ENCODE data around the gene NLRC5.

Gene NLRC5

DNA sequence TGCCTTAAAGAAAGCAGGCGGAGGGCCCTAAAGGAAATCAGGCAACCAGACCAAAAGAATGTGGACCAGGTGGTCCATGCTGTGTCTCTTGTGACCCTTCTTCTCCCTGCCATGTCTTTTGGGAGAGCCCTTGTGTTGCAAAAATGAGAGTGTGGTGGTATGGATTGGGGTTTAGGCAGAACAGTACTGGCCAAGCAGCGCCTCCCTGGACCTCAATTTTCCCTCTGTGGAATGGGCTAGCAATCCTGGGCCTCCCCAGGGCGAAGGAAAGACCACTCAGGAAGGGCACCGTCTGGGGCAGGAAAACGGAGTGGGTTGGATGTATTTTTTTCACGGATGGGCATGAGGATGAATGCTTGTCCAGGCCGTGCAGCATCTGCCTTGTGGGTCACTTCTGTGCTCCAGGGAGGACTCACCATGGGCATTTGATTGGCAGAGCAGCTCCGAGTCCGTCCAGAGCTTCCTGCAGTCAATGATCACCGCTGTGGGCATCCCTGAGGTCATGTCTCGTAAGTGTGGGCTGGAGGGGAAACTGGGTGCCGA is 7.6 kb upstream of the NLRC5 start:
- TF ChIP-seq, protein P1, sequence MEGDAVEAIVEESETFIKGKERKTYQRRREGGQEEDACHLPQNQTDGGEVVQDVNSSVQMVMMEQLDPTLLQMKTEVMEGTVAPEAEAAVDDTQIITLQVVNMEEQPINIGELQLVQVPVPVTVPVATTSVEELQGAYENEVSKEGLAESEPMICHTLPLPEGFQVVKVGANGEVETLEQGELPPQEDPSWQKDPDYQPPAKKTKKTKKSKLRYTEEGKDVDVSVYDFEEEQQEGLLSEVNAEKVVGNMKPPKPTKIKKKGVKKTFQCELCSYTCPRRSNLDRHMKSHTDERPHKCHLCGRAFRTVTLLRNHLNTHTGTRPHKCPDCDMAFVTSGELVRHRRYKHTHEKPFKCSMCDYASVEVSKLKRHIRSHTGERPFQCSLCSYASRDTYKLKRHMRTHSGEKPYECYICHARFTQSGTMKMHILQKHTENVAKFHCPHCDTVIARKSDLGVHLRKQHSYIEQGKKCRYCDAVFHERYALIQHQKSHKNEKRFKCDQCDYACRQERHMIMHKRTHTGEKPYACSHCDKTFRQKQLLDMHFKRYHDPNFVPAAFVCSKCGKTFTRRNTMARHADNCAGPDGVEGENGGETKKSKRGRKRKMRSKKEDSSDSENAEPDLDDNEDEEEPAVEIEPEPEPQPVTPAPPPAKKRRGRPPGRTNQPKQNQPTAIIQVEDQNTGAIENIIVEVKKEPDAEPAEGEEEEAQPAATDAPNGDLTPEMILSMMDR (IDR thresholded peaks at IDR 0.05), result no peak

DNA sequence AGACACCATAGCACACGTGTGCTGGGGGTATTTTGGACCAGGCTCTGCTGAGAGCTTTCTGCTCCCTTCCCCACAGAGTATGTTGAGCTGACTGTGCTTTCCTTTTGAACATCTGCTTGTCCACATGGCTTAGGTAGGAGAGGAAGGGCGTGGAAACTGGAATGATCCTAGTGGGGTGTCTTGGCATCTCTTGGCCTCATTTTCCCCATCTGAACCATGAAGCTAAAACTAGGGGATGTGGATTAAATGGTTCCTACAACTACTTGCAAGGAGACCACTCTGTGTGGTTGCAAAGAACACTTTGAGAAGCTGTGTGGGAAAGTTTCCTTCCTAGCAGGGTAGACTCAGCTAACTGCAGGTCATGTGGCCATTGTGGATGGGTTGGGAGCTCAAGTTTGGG is 6.7 kb upstream of the NLRC5 start:
- TF ChIP-seq, protein P1 (IDR thresholded peaks at IDR 0.05), result no peak

DNA sequence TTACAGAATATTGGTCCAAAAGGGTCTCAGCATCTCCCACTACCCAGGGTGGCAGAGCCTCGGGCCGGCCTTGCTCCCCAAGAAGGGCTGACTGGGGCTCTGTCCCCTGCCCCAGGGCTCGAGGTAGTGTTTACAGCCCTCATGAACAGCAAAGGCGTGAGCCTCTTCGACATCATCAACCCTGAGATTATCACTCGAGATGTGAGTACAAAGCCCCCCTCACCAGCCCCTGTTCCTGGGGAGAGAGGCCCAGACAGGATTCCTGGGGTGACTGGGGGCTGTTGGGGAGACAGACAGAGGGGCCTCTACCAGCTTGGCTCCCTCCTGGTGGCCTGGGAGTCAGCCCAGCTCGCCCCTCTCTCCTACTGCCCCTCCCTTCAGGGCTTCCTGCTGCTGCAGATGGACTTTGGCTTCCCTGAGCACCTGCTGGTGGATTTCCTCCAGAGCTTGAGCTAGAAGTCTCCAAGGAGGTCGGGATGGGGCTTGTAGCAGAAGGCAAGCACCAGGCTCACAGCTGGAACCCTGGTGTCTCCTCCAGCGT is 6.1 kb upstream of the NLRC5 start:
- TF ChIP-seq, protein P1 (IDR thresholded peaks at IDR 0.05), result no peak

DNA sequence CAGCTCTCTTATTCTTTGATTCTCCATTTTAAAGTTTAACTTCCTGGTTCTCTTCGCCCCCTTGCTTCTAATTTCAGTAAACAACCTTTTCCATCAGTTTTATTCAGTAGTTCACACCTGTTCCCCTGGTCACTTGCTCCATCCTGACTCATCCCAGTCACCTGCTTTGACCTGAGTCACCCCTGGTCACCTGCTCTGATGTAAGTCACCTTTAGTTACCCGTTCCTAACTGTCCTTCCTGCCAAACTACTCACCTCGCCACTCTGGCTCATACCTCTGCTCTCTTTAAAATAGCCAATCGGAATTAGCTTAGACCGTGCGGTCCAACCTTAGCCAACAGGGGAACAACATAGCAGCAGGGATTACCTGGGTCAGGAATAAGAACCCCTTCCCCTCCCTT is 4.7 kb upstream of the NLRC5 start:
- TF ChIP-seq, protein P1 (IDR thresholded peaks at IDR 0.05), result no peak

DNA sequence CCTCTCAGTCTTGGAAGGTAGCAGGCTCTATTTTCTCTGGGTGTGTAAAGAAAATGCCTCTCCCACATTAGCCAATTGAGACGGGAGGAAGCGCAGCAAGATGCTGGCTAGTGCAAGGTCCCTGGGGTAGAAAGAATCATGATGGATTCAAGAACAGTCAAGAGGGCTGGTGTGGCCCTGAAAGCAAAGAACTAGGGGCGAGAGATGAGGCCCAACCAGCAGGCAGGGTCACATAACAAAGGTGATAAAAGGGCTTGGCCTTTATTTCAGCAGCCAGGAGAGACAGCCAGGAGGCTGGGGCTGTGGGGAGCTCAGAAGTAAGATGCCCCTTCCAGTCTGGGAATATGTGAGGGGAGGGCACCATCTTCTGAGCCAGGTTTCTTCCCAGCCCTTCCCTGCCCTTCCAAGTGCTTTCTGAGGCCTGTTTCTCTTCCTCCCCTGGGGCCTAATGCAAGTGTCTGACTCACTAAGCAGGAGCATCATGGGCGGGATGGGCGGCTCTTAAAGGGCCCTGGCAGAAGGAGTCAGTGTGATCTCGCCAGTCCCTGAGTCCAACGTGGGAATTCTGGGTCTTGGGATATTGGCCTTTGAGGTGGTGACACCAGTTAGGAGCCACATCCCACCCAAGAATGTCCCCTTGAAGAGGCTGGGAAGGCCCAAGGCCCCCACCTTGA is 3.9 kb upstream of the NLRC5 start:
- TF ChIP-seq, protein P1 (IDR thresholded peaks at IDR 0.05), result no peak

DNA sequence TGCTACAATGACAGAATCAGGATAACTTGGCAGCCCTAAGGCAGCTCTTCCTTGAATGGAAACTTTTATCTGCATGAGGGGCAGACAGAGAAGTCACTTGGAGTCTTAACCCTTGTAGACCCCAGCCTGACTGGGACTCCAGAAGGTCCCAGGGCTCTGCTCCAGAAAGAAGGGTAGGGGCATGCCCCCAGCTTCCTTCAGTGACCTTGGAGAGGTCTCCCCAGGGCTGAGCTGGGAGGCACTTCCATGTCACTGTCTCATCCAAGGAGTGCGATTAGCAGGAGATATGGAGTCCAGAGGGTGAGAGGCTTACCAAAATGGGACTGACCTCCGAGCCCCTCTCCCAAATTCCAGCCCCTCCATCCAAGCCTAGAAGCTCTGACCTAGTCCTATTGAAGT is 3.4 kb upstream of the NLRC5 start:
- TF ChIP-seq, protein P1 (IDR thresholded peaks at IDR 0.05), result no peak

DNA sequence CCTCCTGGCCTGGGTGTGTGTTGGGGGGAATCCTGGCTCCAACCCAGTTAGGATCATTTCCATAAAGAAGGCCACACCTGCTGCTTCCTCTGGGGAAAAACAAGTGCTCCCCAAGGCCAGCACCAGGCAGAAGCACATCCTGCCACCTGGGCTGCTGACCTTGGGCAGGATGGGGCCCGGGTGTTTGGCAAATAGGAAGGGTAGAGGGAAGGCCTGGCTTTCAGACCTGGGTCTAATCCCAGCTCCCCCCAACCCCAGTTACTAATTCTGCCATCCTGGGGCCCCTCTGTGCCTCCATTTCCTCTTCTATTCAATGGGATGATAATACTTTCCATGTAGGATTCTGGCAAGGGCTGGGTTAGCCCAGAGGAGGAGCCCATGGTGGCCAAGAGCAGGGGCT is 3.0 kb upstream of the NLRC5 start:
- TF ChIP-seq, protein P1 (IDR thresholded peaks at IDR 0.05), result no peak
